Stimulated activated CD8-positive, alpha-beta memory T cell treated with anti-CD3 and anti-CD28 coated beads, Interleukin-4, amount 100 ng/mL, for 24 hours (primary cell): ENCODE results near the gene PARVA.

ENCODE experiments used
- DNase-seq: peaks from one replicate; pipeline ENCODE4 v3.0.0-alpha.2; 2020; ENCODE audit warnings: low read depth

The PARVA gene

GRCh38 chr11:12531681-12532080 lies 154.3 kb downstream of the PARVA start:
- no peak for DNase-seq

- DNase-seq, result no peak
These were observed 155.2 kb downstream of the PARVA start for GRCh38 chr11:12532580-12532979.

- DNase-seq, result no peak
These were observed 157.2 kb downstream of the PARVA start for GRCh38 chr11:12534549-12534948.

- no peak for DNase-seq
These were observed 157.9 kb downstream of the PARVA start for GRCh38 chr11:12535321-12535720.

- DNase-seq, result no peak
These were observed 159.2 kb downstream of the PARVA start for GRCh38 chr11:12536566-12536965.

- DNase-seq, result no peak
These were observed 160.5 kb downstream of the PARVA start for GRCh38 chr11:12537778-12538401.

- no peak for DNase-seq
These were observed 161.6 kb downstream of the PARVA start for GRCh38 chr11:12538889-12539421.

- DNase-seq, result no peak
These were observed 162.2 kb downstream of the PARVA start for GRCh38 chr11:12539572-12539971.

GRCh38 chr11:12540075-12540680 lies 162.8 kb downstream of the PARVA start:
- no peak for DNase-seq

- DNase-seq, result no peak
These were observed 163.7 kb downstream of the PARVA start for GRCh38 chr11:12540913-12541582.

GRCh38 chr11:12541583-12542151 lies 164.3 kb downstream of the PARVA start:
- no peak for DNase-seq

GRCh38 chr11:12542186-12542935 lies 165.0 kb downstream of the PARVA start:
- no peak for DNase-seq

- no peak for DNase-seq
These were observed 166.4 kb downstream of the PARVA start for GRCh38 chr11:12543596-12544415.

GRCh38 chr11:12544986-12545775 lies 167.8 kb downstream of the PARVA start:
- DNase-seq, result no peak

- no peak for DNase-seq
These were observed 168.8 kb downstream of the PARVA start for GRCh38 chr11:12546122-12546521.

GRCh38 chr11:12546660-12547059 lies 169.3 kb downstream of the PARVA start:
- no peak for DNase-seq

GRCh38 chr11:12547953-12548650 lies 170.7 kb downstream of the PARVA start:
- DNase-seq, result no peak

- no peak for DNase-seq
These were observed 175.3 kb downstream of the PARVA start for GRCh38 chr11:12552692-12553091.

- DNase-seq, result no peak
These were observed 176.8 kb downstream of the PARVA start for GRCh38 chr11:12554122-12554521.

- DNase-seq, result no peak
These were observed 178.8 kb downstream of the PARVA start for GRCh38 chr11:12556155-12556554.
